Measurements from ENCODE around the gene FANCC.

FANCC gene

GRCh38 chr9:95202076-95202681, 115.3 kb downstream of the FANCC start:
- H3K9me3 ChIP-seq (ENCODE audit: control insufficient read depth, low read length) = no peaks in the 10 kb centered on the region
- H3K23ac ChIP-seq (ENCODE audit: low read length in 2 of 2) = no peak overlapping the region
- H3K4me3 ChIP-seq (ENCODE audit: insufficient read depth in 1 of 2, low read depth in 1 of 2, low read length in 2 of 2) = no peak overlapping the region
- H2AK5ac ChIP-seq (ENCODE audit: low read length, severe bottlenecking) = no peak overlapping the region
- H4K91ac ChIP-seq (ENCODE audit: low read length) = no peak overlapping the region
- H2BK120ac ChIP-seq (ENCODE audit: low read depth, low read length) = no peak overlapping the region
- H2BK12ac ChIP-seq (ENCODE audit: low read length in 2 of 2) = peak overlapping the region in 1 of 2 experiments; percentile 65
- H3K79me1 ChIP-seq (replicated peaks; ENCODE audit: low read length, poor library complexity, severe bottlenecking) = peaks cover 8% of the 10 kb centered on the region
- peak overlapping the region in 1 of 2 experiments; percentile 11 for H3K4ac ChIP-seq (ENCODE audit: low read depth in 1 of 2, low read length in 2 of 2)
- no peak overlapping the region for H2BK15ac ChIP-seq (ENCODE audit: low read depth, poor library complexity, severe bottlenecking)
- 90% methylated on average over 4 of the region's 5 CpGs for WGBS
- H3K36me3 ChIP-seq (ENCODE audit: control insufficient read depth in 1 of 2, insufficient read depth in 2 of 2, low read depth in 1 of 2, low read length in 2 of 2) = no peaks in the 10 kb centered on the region
- H3K4me2 ChIP-seq (ENCODE audit: low read length, poor library complexity, severe bottlenecking) = no peak overlapping the region
- H3K4me1 ChIP-seq (ENCODE audit: control insufficient read depth, insufficient read depth, low read depth, low read length) = peaks cover 2% of the 10 kb centered on the region
- H3K9ac ChIP-seq (ENCODE audit: low read length) = no peak overlapping the region
- peak overlapping the region; percentile 18 to 43 for H3K18ac ChIP-seq (ENCODE audit: low read depth in 1 of 2, low read length in 2 of 2)
- no peak overlapping the region for H3K14ac ChIP-seq (ENCODE audit: low read length in 2 of 2)
- no peaks in the 10 kb centered on the region for H3K27me3 ChIP-seq (ENCODE audit: control insufficient read depth in 1 of 2, insufficient read depth in 1 of 2, low read length in 2 of 2)
- no peak overlapping the region for H4K8ac ChIP-seq (ENCODE audit: low read length)
- no peak overlapping the region for H2BK5ac ChIP-seq (ENCODE audit: low read depth, low read length, poor library complexity, severe bottlenecking)
- no peak overlapping the region for H3K27ac ChIP-seq (ENCODE audit: low read length, poor library complexity, severe bottlenecking)
- no peak for DNase-seq
- no peak overlapping the region for H2AFZ ChIP-seq (ENCODE audit: low read depth, low read length)

GRCh38 chr9:95201206-95201605, 116.3 kb downstream of the FANCC start:
- no peak for DNase-seq
- no peak overlapping the region for H3K18ac ChIP-seq (ENCODE audit: low read depth in 1 of 2, low read length in 2 of 2)
- H3K4me3 ChIP-seq (ENCODE audit: insufficient read depth in 1 of 2, low read depth in 1 of 2, low read length in 2 of 2) = no peak overlapping the region
- WGBS = 95% methylated on average over 2 of the region's 4 CpGs
- no peak overlapping the region for H3K23ac ChIP-seq (ENCODE audit: low read length in 2 of 2)
- H3K79me1 ChIP-seq (replicated peaks; ENCODE audit: low read length, poor library complexity, severe bottlenecking) = peaks cover 8% of the 10 kb centered on the region
- H3K4me1 ChIP-seq (ENCODE audit: control insufficient read depth, insufficient read depth, low read depth, low read length) = peaks cover 2% of the 10 kb centered on the region
- no peak overlapping the region for H4K8ac ChIP-seq (ENCODE audit: low read length)
- H3K36me3 ChIP-seq (ENCODE audit: control insufficient read depth in 1 of 2, insufficient read depth in 2 of 2, low read depth in 1 of 2, low read length in 2 of 2) = no peaks in the 10 kb centered on the region
- no peak overlapping the region for H2AK5ac ChIP-seq (ENCODE audit: low read length, severe bottlenecking)
- H4K91ac ChIP-seq (ENCODE audit: low read length) = no peak overlapping the region
- H3K4ac ChIP-seq (ENCODE audit: low read depth in 1 of 2, low read length in 2 of 2) = no peak overlapping the region
- no peak overlapping the region for H3K4me2 ChIP-seq (ENCODE audit: low read length, poor library complexity, severe bottlenecking)
- no peak overlapping the region for H2BK120ac ChIP-seq (ENCODE audit: low read depth, low read length)
- no peaks in the 10 kb centered on the region for H3K27me3 ChIP-seq (ENCODE audit: control insufficient read depth in 1 of 2, insufficient read depth in 1 of 2, low read length in 2 of 2)
- H3K14ac ChIP-seq (ENCODE audit: low read length in 2 of 2) = no peak overlapping the region
- H3K9me3 ChIP-seq (ENCODE audit: control insufficient read depth, low read length) = no peaks in the 10 kb centered on the region
- no peak overlapping the region for H3K27ac ChIP-seq (ENCODE audit: low read length, poor library complexity, severe bottlenecking)
- H2AFZ ChIP-seq (ENCODE audit: low read depth, low read length) = no peak overlapping the region
- no peak overlapping the region for H2BK5ac ChIP-seq (ENCODE audit: low read depth, low read length, poor library complexity, severe bottlenecking)
- no peak overlapping the region for H2BK12ac ChIP-seq (ENCODE audit: low read length in 2 of 2)
- H2BK15ac ChIP-seq (ENCODE audit: low read depth, poor library complexity, severe bottlenecking) = no peak overlapping the region
- no peak overlapping the region for H3K9ac ChIP-seq (ENCODE audit: low read length)

DNA sequence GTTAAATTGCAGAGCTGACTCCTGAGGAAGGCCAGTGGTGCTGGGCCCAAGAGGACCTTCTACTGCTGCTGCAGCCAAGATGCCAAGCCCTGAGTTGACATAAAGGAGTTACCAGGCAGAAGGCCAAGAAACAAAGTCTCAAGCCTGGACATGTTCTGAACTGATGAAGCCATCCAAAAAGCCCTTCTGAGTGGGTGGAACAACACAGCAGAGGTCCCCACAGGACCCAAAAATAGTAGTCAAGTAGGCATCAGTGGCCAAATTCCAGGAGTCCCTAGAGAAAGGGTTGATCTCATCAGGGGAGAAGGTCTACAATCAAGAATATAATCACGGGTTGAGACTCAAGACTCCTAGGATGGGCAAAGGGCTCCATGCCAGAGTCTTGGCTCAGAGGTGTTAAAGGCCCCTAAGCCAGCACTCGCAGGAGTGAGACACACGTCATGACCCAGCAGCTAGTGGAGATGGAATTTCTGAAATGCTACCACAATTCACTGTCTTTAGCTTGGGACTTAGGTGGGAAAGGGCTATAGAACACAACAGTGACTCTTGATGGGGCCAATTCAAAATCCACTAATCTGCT, 119.7 kb downstream of the FANCC start:
- Histone ChIP-seq H3K14ac (ENCODE audit: low read length in 2 of 2) (no peak overlapping the region), H3K79me1 (replicated peaks; ENCODE audit: low read length, poor library complexity, severe bottlenecking) (peaks cover 8% of the 10 kb centered on the region), H3K23ac (ENCODE audit: low read length in 2 of 2) (no peak overlapping the region), H2BK120ac (ENCODE audit: low read depth, low read length) (no peak overlapping the region), H4K8ac (ENCODE audit: low read length) (peak overlapping the region; percentile 59), H3K9ac (ENCODE audit: low read length) (peak overlapping the region; percentile 40), H4K91ac (ENCODE audit: low read length) (no peak overlapping the region), H2BK12ac (ENCODE audit: low read length in 2 of 2) (peak overlapping the region in 1 of 2 experiments; percentile 69), H2BK5ac (ENCODE audit: low read depth, low read length, poor library complexity, severe bottlenecking) (no peak overlapping the region), H3K9me3 (ENCODE audit: control insufficient read depth, low read length) (no peaks in the 10 kb centered on the region), H3K4me2 (ENCODE audit: low read length, poor library complexity, severe bottlenecking) (no peak overlapping the region), H3K4me3 (ENCODE audit: insufficient read depth in 1 of 2, low read depth in 1 of 2, low read length in 2 of 2) (no peak overlapping the region), H3K27me3 (ENCODE audit: control insufficient read depth in 1 of 2, insufficient read depth in 1 of 2, low read length in 2 of 2) (no peaks in the 10 kb centered on the region), H3K4me1 (ENCODE audit: control insufficient read depth, insufficient read depth, low read depth, low read length) (peaks cover 2% of the 10 kb centered on the region), H2AK5ac (ENCODE audit: low read length, severe bottlenecking) (no peak overlapping the region), H2AFZ (ENCODE audit: low read depth, low read length) (no peak overlapping the region), H3K18ac (ENCODE audit: low read depth in 1 of 2, low read length in 2 of 2) (peak overlapping the region; percentile 4 to 48), H3K36me3 (ENCODE audit: control insufficient read depth in 1 of 2, insufficient read depth in 2 of 2, low read depth in 1 of 2, low read length in 2 of 2) (no peaks in the 10 kb centered on the region), H2BK15ac (ENCODE audit: low read depth, poor library complexity, severe bottlenecking) (no peak overlapping the region), H3K4ac (ENCODE audit: low read depth in 1 of 2, low read length in 2 of 2) (peak overlapping the region in 1 of 2 experiments; percentile 9), H3K27ac (ENCODE audit: low read length, poor library complexity, severe bottlenecking) (no peak overlapping the region)
- no peak for DNase-seq
- whole genome bisulfite sequencing = 88% methylated on average over 3 of the region's 3 CpGs

DNA sequence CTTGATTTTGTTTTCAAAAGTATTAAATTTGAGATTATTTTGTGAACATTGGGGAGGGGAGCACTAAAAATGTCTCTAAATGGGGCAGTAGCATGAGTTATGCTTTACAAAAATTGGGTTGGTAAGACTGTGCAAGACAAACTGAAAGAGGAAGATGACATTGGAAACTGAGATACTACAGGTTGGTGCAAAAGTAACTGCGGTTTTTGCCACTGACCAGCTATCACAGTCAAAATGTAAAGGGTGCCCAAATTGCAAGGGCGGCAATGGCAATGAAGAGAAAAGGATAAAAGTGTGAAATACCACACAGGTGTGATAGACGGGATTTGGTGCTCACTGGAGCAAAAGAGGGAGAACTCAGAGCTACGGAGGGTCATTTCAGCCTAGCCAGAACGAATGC, 124.0 kb downstream of the FANCC start:
- Histone ChIP-seq H4K8ac (ENCODE audit: low read length) (no peak overlapping the region), H3K27me3 (ENCODE audit: control insufficient read depth in 1 of 2, insufficient read depth in 1 of 2, low read length in 2 of 2) (no peaks in the 10 kb centered on the region), H3K9ac (ENCODE audit: low read length) (no peak overlapping the region), H3K27ac (ENCODE audit: low read length, poor library complexity, severe bottlenecking) (no peak overlapping the region), H2BK5ac (ENCODE audit: low read depth, low read length, poor library complexity, severe bottlenecking) (no peak overlapping the region), H2BK120ac (ENCODE audit: low read depth, low read length) (no peak overlapping the region), H3K79me1 (replicated peaks; ENCODE audit: low read length, poor library complexity, severe bottlenecking) (peaks cover 2% of the 10 kb centered on the region), H3K14ac (ENCODE audit: low read length in 2 of 2) (no peak overlapping the region), H3K18ac (ENCODE audit: low read depth in 1 of 2, low read length in 2 of 2) (no peak overlapping the region), H2AK5ac (ENCODE audit: low read length, severe bottlenecking) (no peak overlapping the region), H3K9me3 (ENCODE audit: control insufficient read depth, low read length) (no peaks in the 10 kb centered on the region), H2AFZ (ENCODE audit: low read depth, low read length) (no peak overlapping the region), H3K4ac (ENCODE audit: low read depth in 1 of 2, low read length in 2 of 2) (peak overlapping the region in 1 of 2 experiments; percentile 15), H3K36me3 (ENCODE audit: control insufficient read depth in 1 of 2, insufficient read depth in 2 of 2, low read depth in 1 of 2, low read length in 2 of 2) (no peaks in the 10 kb centered on the region), H3K4me3 (ENCODE audit: insufficient read depth in 1 of 2, low read depth in 1 of 2, low read length in 2 of 2) (no peak overlapping the region), H2BK12ac (ENCODE audit: low read length in 2 of 2) (peak overlapping the region in 1 of 2 experiments; percentile 38), H4K91ac (ENCODE audit: low read length) (no peak overlapping the region), H3K4me2 (ENCODE audit: low read length, poor library complexity, severe bottlenecking) (no peak overlapping the region), H3K23ac (ENCODE audit: low read length in 2 of 2) (no peak overlapping the region), H2BK15ac (ENCODE audit: low read depth, poor library complexity, severe bottlenecking) (no peak overlapping the region), H3K4me1 (ENCODE audit: control insufficient read depth, insufficient read depth, low read depth, low read length) (peaks cover 3% of the 10 kb centered on the region)
- no peak for DNase-seq
- 84% methylated on average over 5 of the region's 5 CpGs for WGBS

Measured in mesenchymal stem cell (in vitro differentiated cells and primary cell).